ENCODE data around the gene GLRA3. TPM values are rescaled to one million over a fixed set of nuclear protein-coding genes. Genes with fewer than 3 reads are reported as not detected.

The GLRA3 gene
- total RNA-seq, 1 donor from 2014 or later, result not detected

GRCh38 chr4:174860588-174860987, 31.5 kb upstream of the GLRA3 start:
- Mint-ChIP-seq H3K27me3 (ENCODE audit: unreplicated experiment) (peaks cover 6% of the 10 kb centered on the region), H3K36me3 (ENCODE audit: unreplicated experiment) (no peaks in the 10 kb centered on the region), H3K27ac (ENCODE audit: unreplicated experiment) (no peak overlapping the region), H3K4me3 (ENCODE audit: unreplicated experiment) (no peak overlapping the region), H3K9me3 (ENCODE audit: unreplicated experiment) (peaks cover 18% of the 10 kb centered on the region), H3K4me1 (ENCODE audit: unreplicated experiment) (no peaks in the 10 kb centered on the region)
- no peak for TF ChIP-seq CTCF (IDR thresholded peaks at IDR 0.05)
- DNase-seq (ENCODE audit: extremely low spot score, unreplicated experiment), result no peak

GRCh38 chr4:174859904-174860303, 30.9 kb upstream of the GLRA3 start:
- TF ChIP-seq CTCF (IDR thresholded peaks at IDR 0.05), result no peak
- Mint-ChIP-seq H3K27me3 (ENCODE audit: unreplicated experiment) (peaks cover 9% of the 10 kb centered on the region), H3K27ac (ENCODE audit: unreplicated experiment) (no peak overlapping the region), H3K36me3 (ENCODE audit: unreplicated experiment) (no peaks in the 10 kb centered on the region), H3K9me3 (ENCODE audit: unreplicated experiment) (peaks cover 18% of the 10 kb centered on the region), H3K4me1 (ENCODE audit: unreplicated experiment) (no peaks in the 10 kb centered on the region), H3K4me3 (ENCODE audit: unreplicated experiment) (no peak overlapping the region)
- no peak for DNase-seq (ENCODE audit: extremely low spot score, unreplicated experiment)

GRCh38 chr4:174856926-174857800, 28.1 kb upstream of the GLRA3 start:
- H3K9me3 Mint-ChIP-seq (ENCODE audit: unreplicated experiment), result peaks cover 18% of the 10 kb centered on the region
- no peaks in the 10 kb centered on the region for H3K36me3 Mint-ChIP-seq (ENCODE audit: unreplicated experiment)
- no peak overlapping the region for H3K27ac Mint-ChIP-seq (ENCODE audit: unreplicated experiment)
- no peak overlapping the region for H3K4me3 Mint-ChIP-seq (ENCODE audit: unreplicated experiment)
- no peak for DNase-seq (ENCODE audit: extremely low spot score, unreplicated experiment)
- H3K27me3 Mint-ChIP-seq (ENCODE audit: unreplicated experiment), result peaks cover 21% of the 10 kb centered on the region
- no peak for TF ChIP-seq CTCF (IDR thresholded peaks at IDR 0.05)
- no peaks in the 10 kb centered on the region for H3K4me1 Mint-ChIP-seq (ENCODE audit: unreplicated experiment)

GRCh38 chr4:174855050-174855449, 26.0 kb upstream of the GLRA3 start:
- Mint-ChIP-seq H3K27me3 (ENCODE audit: unreplicated experiment) (peaks cover 33% of the 10 kb centered on the region), H3K4me3 (ENCODE audit: unreplicated experiment) (no peak overlapping the region), H3K9me3 (ENCODE audit: unreplicated experiment) (peaks cover 9% of the 10 kb centered on the region), H3K27ac (ENCODE audit: unreplicated experiment) (no peak overlapping the region), H3K4me1 (ENCODE audit: unreplicated experiment) (no peaks in the 10 kb centered on the region), H3K36me3 (ENCODE audit: unreplicated experiment) (no peaks in the 10 kb centered on the region)
- no peak for TF ChIP-seq CTCF (IDR thresholded peaks at IDR 0.05)
- DNase-seq (ENCODE audit: extremely low spot score, unreplicated experiment), result no peak

GRCh38 chr4:174853629-174854028, 24.6 kb upstream of the GLRA3 start:
- H3K9me3 Mint-ChIP-seq (ENCODE audit: unreplicated experiment), result peaks cover 5% of the 10 kb centered on the region
- H3K27ac Mint-ChIP-seq (ENCODE audit: unreplicated experiment), result no peak overlapping the region
- TF ChIP-seq CTCF (IDR thresholded peaks at IDR 0.05), result no peak
- H3K36me3 Mint-ChIP-seq (ENCODE audit: unreplicated experiment), result no peaks in the 10 kb centered on the region
- no peak overlapping the region for H3K4me3 Mint-ChIP-seq (ENCODE audit: unreplicated experiment)
- H3K4me1 Mint-ChIP-seq (ENCODE audit: unreplicated experiment), result peaks cover under 1% of the 10 kb centered on the region
- H3K27me3 Mint-ChIP-seq (ENCODE audit: unreplicated experiment), result peaks cover 47% of the 10 kb centered on the region
- DNase-seq (ENCODE audit: extremely low spot score, unreplicated experiment), result no peak

Measured in osteocyte (in vitro differentiated cells).